Neural progenitor cell (in vitro differentiated cells): ENCODE measurements around the gene FOXG1.

Experiments
- CTCF ChIP-seq: fragments of 200-600 bp; sonication (generic); IDR thresholded peaks from 2 replicates; pipeline ENCODE4 v1.5.1; 2017; ENCODE audit warnings: antibody characterized with exemption, mild to moderate bottlenecking
- EZH2 ChIP-seq: fragments of 200-600 bp; sonication (generic); IDR thresholded peaks from 2 replicates; pipeline ENCODE4 v1.6.1; 2017; ENCODE audit warnings: antibody characterized with exemption, mild to moderate bottlenecking, moderate library complexity
- EZH2phosphoT487 ChIP-seq: fragments of 200-600 bp; sonication (generic); IDR thresholded peaks from 2 replicates; pipeline ENCODE4 v1.6.1; 2017; ENCODE audit warnings: antibody characterized with exemption

DNA sequence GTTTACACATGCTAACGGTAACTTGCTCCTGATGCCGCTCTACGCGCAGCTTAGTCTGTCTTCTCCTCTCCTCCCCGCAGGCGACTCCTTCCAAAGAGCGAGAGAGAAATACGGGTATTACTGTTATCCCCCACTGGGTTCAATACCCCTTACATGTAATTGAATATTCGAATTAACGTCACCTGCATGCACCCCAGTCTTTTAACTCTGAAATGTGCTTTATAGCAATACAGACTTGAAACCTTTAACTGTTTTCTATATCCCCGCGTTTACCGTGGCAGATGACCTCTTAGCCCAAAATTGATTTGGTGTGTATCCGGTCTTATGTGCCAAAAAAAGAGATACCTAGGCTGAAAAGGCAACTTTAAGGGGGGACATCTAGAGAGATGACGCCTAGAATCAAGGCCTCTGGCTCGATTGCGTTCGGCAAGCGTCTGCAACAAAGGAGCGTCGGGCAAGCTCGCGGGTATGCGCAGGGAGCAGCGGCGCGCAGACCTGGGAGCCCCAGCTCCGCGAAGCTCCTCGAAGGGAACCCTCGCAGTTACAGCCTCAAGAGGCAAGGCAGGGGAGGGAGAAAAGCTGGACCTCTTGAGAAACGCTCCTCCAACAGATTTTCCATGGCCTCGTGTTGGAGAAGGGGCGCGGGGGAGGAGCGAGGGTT is 6.8 kb upstream of the FOXG1 start:
- no peak for TF ChIP-seq CTCF
- TF ChIP-seq EZH2 = peak; percentile 97
- peak; percentile 93 for TF ChIP-seq EZH2phosphoT487
